ENCODE results near the gene ZNF502.
"Not testable (repeated sequence)": the region's sequence is repeated elsewhere in the genome, so short reads cannot be mapped to it uniquely, and the experiment has no call there.

ZNF502 gene

DNA sequence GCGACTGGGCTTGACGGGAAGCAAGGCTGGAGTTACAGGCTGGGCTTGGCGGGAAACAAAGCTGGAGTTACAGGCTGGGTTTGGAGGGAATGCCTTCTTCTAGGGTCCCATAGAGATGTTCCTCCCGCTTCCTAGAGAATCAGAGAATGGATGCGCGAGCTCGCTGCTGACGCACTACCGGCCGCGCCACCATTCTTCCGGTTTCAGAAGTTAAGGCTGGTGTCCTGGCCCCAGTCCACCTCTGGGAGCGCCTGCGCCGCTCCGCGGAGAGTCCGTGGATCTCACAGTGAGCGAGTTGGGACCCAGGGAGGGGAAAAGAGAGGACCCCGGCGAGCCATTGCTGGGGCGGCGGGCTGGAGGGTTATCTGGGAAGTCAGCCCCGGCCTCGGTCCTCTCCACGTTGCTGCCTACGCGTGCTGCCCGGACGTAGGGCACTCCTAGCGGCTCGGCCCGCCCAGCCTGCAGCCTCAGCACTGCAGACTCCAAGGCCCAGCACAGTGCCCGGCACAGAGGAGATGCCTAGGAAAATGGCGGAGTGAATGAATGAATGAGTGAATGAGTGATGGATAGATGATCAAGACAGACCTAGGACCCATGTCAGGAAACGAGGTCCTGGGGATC, at the start of gene ZNF502:
Gene ZNF502 (plus strand): TSS at position 206 of the 621 bp plus-strand sequence. CDS start 7,602 bp downstream, outside the sequence.
- DNase-seq (ENCODE audit: low read depth), result peak; percentile 53

DNA sequence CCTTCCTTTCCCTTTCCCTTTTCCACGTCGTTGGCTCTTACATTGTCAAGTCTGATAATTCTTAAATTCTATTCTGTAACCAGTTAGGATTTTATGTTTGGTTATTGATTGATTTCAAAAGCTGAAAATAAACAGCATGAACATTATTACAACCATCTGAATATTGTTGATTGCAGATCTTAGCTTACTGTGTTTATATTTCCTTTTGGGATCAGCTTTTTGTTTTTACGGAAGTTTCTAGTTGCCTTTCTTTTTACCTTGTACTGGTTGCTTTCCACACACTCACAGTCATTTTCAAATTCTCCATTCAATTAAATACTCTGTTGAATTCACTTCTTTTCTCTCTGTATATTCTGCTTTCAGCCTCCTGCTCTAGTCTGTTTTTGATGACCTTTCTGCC, 47.3 kb upstream of the ZNF502 start:
- DNase-seq (ENCODE audit: low read depth), result no peak

- DNase-seq (ENCODE audit: low read depth), result no peak
These were observed 46.1 kb upstream of the ZNF502 start for GRCh38 chr3:44666346-44666745.

DNA sequence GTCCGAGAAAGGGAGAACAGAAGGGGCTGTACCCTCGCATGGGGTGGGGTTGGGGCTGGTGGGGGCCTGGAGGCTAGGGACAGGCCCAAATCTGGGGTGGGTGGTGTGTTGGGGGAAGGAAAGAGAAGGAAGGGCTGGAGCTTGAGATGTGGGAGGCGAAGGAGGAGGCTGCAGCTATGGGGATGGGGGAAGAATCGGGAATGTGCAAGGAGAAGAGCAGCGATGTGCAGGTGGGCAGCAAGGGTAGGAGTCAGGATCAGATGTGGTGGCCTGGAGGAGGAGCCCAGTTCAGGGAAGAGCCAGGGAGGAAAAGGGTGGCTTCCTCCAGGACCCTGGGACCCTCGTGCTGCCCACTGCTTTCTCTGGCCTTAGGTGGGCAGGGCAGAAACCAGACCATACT, 42.7 kb upstream of the ZNF502 start:
- DNase-seq (ENCODE audit: low read depth), result no peak

DNA sequence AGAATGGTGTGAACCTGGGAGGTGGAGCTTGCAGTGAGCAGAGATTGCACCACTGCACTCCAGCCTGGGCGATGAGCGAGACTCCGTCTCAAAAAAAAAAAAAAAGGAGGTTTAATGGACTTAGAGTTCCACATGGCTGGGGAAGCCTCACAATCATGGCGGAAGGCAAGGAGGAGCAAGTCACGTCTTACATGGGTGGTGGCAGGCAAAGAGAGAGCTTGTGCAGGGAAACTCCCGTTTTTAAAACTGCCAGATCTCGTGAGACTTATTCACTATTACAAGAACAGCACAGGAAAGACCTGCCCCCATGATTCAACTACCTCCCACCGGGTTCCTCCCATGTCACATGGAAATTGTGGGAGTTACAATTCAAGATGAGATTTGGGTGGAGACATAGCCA, 39.0 kb upstream of the ZNF502 start:
- not testable (repeated sequence) for DNase-seq (ENCODE audit: low read depth)

GRCh38 chr3:44674211-44674610, 38.2 kb upstream of the ZNF502 start:
- DNase-seq (ENCODE audit: low read depth), result no peak

- no peak for DNase-seq (ENCODE audit: low read depth)
These were observed 33.9 kb upstream of the ZNF502 start for GRCh38 chr3:44678480-44679116.

DNA sequence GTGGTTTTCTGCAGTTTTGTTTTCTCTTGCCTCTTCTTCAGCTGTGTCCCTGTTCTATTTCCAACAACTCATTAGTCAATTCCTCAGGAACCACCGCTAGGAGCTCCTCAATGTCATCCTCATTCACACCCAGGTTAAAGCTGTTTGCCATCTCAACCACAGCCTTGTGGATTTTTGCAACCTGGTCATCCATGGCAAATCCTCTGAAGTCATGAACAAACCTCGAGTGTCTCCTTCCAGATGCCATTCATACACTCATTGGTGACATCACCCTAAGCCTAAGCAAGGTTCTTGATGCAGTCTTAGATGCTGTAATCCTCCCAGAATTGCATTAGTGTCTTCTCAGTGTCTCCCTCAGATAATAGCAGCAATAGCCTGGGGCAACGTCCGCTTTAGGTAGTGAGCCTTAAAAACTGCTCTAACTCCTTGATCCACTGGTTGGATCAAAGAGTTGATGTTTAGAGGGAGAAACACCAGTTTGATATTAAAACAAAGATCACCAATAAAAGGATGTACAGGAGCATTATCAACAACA, 31.5 kb upstream of the ZNF502 start:
- no peak for DNase-seq (ENCODE audit: low read depth)

DNA sequence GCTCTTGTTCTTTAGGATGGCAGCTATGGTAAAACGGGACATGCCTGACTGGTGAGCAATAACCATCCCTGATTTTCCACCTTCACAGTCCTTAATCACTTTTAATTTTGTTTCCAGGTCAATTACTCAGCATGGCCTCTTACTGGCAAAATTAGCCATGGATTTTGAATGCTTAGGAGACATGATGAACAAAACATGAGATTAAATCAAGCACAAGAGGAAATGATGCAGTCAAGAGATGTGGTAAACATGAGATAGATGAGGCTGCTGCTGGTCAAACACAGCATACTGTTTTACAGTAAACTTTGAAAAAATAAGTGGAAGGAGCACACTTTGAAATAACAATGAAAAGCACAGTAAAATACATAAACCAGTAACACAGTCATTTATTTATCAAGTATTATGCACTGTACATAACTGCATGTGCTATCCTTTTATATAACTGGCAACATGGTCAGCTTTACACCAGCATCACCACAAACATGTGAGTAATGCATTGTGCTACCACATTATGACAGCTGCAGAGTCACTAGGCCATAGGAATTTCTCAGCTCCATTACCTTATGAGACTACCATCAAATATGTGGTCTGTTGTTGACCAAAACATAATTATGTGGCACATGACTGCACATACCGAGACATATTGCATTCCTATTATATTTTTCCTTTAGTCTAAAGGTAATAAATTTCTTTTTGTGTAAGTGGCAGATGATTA, 30.1 kb upstream of the ZNF502 start:
- DNase-seq (ENCODE audit: low read depth), result no peak

DNA sequence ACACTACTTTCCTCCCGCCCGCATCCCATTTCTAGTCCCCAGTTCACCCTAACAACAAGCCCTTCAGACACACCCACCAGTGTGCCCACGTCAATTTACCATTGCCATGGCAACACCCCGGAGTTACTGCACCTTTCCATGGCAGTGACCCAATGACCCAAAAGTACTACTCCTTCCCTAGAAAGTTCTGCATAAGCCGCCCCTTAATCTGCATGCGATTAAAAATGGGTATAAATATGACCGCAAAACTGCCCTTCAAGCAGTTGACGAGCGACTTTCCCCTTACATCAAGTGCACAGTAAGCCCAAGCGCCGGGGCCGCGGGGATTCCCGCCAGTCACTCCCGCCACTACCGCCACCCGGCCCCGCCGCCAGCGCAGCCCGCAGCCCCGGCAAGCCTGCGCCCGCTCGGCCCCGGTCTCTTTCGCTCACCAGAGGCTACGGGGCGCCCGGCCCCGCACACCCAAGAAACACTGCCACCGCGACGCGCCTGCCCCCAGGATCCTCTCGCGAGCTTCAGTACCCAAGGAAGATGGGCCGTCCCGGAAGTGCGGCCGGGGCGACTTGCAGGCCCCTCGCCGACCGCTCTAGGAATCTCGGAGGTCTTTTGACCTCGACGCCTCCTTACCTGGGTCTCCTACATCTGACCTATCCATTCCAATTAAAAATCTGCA, 27.2 kb upstream of the ZNF502 start:
- DNase-seq (ENCODE audit: low read depth), result peak; percentile 54

- no peak for DNase-seq (ENCODE audit: low read depth)
These were observed 24.6 kb upstream of the ZNF502 start for GRCh38 chr3:44687898-44688297.

GRCh38 chr3:44721231-44722102, 9.0 kb downstream of the ZNF502 start:
- no peak for DNase-seq (ENCODE audit: low read depth)

GRCh38 chr3:44722103-44722401, 9.6 kb downstream of the ZNF502 start:
- DNase-seq (ENCODE audit: low read depth), result no peak

GRCh38 chr3:44729384-44729910, 17.0 kb downstream of the ZNF502 start, which contains the start of gene ZNF501:
Gene ZNF501, plus strand, starts transcription at chr3:44729635. Its CDS starts 4,787 bp downstream, at chr3:44734422.
- DNase-seq (ENCODE audit: low read depth), result peak; percentile 82

- no peak for DNase-seq (ENCODE audit: low read depth)
These were observed 22.2 kb downstream of the ZNF502 start for GRCh38 chr3:44734646-44735168.

DNA sequence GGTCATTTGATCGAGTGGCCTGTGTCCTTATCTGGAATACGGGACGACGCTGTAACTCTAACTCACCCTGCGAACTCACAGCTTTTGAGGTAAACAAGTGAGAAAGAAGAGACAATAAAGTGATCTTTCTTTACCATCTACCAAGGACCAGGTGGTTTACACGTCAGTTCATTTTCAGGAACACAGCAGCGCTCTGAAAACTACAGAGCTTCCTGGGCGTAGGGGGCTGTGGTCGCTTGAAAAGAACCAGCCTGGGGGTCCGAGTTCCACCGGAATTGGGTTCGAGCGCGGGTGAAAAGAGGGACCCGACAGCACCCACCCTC, 48.6 kb downstream of the ZNF502 start:
- no peak for DNase-seq (ENCODE audit: low read depth)

- DNase-seq (ENCODE audit: low read depth), result peak; percentile 97
These were observed 49.1 kb downstream of the ZNF502 start, which contains the start of the genes KIAA1143 and KIF15 for GRCh38 chr3:44761424-44762169. Gene KIAA1143, minus strand, starts transcription at chr3:44761619. Its CDS starts 17 bp downstream, at chr3:44761602. Gene KIF15, plus strand, starts transcription at chr3:44761794. Its CDS starts 72 bp downstream, at chr3:44761866.

GRCh38 chr3:44762170-44762677, 49.8 kb downstream of the ZNF502 start:
- DNase-seq (ENCODE audit: low read depth), result no peak

- DNase-seq (ENCODE audit: low read depth), result no peak
These were observed 50.2 kb downstream of the ZNF502 start for GRCh38 chr3:44762690-44763089.

DNA sequence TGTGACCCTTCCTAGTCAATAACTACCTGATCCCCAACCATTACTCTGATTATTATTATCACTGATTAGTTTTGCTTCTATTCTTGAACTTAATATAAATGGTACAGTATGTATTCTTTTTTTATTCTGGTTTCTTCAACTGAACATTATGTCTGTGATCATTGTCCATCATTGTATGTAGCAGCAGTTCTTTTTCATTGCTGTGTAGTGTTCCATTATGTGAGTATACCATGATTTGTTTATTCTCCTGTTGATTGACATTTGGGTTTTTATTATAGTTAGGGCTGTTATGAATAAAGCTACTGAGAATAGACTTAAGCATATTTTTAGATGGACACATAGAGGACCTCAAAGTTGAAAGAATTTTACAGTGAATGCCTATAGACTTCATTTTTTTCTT, 51.8 kb downstream of the ZNF502 start:
- no peak for DNase-seq (ENCODE audit: low read depth)
